Ureter (tissue), 1 donor: ENCODE data around the gene HDAC7. TPM values are rescaled to one million over a fixed set of nuclear protein-coding genes. Genes with fewer than 3 reads are reported as not detected.

Experiments used
- DNase-seq: peaks from one replicate; pipeline ENCODE4 v3.0.0-alpha.2; 2020; ENCODE audit warnings: low spot score
- total RNA-seq: library from RNA; stranded (reverse); gene quantifications from one replicate; pipeline ENCODE4 v1.2.4, GENCODE V29; 2023
- donor health status: DM: yes; HTN: yes; CAD: no.

HDAC7 gene
- total RNA-seq, 1 donor from 2014 or later, result 144 TPM

DNA sequence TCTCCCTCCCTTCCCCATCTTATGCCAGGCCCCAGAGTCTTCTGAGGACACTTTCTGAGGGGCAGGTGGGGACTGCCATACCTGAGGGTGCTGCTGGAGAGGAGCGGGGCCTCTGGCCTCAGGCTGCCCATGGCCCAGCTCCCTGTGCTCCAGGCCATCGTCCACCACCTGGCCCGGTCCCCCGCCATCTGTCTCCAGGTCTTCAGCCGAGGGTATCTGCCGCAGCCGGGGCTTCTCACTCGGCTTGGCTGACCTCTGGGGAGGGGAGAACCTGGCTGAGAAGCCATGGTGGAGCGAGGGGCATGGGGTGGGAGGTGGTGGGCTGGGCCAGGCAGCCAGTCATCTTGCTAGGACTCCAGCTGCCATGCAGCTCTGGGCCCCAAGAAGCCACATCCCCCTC lies 25.0 kb downstream of the HDAC7 start:
- no peak for DNase-seq

DNA sequence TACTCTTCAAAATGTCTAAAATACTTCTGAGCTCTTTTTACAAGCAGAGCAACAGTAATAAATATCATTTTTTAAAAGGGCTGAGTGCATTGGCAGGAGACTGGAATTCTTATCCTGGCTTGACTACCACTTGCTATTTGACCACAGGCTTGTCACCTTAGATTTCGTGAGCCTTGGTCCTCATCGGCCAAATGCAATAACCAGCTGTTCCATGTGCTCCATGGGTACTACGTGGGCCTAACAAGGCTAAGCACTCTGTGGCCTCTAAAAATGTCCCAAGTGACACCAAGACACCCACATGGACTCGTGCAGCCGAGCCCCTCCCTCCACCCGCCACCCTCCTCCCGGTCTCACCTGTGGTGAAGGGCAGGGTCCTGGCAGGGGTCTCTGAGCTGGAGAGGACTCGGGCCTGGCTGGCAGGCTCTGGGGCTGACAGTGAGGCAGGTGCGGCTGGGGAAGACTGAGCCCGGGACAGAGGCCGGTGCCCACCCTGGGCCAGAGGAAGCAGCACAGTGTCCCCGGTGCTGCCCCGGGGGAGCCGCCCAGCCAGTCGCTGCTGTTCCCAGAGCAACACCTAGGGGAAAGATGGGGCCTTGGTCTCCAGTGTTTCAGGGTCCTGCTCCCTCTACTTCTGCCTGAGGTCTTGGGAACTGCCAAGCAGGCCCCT lies 26.6 kb downstream of the HDAC7 start:
- DNase-seq, result no peak

DNA sequence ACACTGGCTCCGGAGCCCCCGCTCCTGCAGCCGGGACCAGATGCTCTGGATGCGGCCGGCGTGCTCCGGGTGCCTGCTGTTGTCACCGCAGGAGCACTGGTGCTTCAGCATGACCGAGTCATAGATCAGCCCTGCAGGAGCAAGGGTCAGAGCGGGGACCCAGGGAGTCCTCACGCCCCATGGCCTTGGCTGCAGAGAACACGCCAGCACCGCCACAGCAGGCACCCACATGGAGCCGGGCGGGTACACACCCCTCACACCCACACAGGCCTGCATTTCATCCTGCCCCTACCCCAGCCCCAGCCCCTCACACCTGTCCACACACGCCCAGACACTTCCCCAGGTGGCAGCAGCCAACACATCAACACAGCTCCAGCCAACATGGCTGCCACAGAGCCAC lies 27.8 kb downstream of the HDAC7 start:
- no peak for DNase-seq

DNA sequence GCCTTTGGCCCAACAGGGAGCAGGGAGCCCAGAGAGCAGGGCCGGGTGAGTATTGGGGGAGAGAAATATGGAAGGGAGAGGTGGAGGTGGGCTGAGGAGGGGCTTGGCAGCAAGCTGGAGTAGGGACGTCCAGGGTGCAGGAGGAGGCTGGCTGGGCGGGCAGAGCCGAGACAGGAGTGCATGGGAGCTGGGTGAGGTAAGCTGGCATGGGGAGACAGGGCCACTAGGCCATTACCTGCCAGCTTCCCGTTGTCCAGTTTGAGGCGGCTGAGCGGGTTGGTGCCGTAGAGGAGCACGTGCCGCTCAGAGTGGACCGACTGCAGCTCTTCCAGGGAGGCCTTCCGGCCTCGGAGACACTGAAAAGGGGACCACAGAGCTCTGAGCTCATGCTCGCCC lies 28.4 kb downstream of the HDAC7 start:
- DNase-seq, result no peak

DNA sequence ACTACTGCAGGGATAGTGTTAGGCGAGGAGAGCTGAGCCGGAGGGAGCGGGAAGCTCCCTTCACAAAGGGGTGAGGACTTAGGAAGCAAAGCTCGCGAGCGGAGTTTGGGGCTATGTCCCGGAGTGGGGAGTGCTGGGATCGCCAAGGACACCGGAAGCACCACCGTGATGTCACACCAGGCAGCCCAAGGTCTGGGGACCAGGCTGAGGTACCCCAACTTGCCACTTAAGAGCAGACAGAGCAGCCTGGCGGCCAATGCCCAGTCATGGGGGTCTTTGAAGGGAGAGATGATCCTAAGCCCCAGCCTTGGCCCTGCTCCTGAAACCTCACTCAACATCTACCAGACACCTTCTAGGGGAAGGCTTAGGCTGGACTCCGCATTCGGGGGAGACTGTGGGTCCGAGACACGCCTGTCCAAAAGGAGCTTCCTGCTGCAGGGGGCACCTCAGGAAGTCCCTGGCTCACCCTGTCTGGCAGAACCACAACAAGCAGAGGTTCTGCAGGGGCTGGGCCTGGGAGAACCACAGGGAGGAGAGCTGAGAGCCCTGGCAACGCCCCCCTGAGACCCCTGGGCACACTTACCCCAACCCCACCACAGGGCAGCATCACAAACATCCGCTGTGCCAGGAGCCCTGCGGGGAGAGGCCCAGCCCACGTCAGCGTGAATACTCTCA lies 28.9 kb downstream of the HDAC7 start:
- no peak for DNase-seq

DNA sequence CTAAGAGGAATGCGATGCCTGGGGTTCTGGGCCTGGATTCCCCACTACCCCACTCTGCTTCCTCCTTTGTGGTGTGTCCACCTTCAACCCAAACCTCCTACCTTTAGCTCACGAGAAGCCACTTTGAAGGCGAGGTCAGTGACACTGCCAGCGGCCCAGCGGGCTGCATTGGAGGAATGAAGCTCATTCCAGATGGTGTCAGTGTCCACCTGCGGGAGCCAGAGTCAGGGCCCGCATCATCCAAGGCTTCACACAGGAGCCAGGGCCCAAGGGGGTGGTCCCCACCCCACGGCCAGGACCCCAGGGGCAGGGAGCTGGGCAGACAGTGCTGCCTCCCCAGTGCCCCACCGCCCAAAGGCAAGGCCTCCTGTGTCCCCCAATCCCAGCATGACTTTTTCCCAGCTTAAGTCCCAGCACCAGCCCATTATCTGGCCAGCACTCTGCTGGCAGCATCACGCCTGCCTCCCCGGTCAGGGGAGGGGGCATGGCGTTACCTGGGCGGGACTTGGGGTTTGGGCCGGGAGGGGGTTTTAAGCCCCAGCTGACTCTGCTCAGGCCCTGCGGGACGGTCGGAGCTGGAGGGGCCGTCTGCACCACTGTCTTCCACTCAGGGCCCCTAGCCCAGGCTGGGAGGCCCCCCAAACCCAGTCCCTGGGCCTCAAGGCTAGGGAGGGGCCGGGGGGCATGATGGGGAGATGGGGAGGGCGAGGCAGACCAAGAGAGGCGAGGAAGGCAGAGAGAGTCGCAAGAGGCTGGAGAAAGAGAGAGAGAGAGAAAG lies 29.8 kb downstream of the HDAC7 start:
- DNase-seq, result no peak

DNA sequence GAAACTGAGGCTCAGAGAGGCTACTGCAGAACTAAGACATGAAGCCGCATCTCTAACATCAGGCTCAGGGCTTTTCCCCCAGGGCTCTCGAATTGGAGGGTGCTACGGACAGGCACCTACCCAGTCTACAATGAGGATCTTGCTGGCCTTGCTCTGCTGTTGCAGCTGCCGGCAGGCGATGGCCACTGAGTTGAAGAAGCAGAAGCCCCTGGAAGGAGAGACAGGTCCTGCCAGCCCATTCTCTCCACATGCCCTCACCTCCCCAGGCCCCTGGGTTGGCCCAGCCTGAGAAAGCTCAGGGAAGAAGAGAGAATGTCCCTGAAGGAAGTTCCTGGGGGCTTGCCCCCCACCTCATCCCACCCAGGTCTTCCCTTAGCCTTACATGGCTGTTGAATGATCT lies 30.6 kb downstream of the HDAC7 start:
- no peak for DNase-seq

DNA sequence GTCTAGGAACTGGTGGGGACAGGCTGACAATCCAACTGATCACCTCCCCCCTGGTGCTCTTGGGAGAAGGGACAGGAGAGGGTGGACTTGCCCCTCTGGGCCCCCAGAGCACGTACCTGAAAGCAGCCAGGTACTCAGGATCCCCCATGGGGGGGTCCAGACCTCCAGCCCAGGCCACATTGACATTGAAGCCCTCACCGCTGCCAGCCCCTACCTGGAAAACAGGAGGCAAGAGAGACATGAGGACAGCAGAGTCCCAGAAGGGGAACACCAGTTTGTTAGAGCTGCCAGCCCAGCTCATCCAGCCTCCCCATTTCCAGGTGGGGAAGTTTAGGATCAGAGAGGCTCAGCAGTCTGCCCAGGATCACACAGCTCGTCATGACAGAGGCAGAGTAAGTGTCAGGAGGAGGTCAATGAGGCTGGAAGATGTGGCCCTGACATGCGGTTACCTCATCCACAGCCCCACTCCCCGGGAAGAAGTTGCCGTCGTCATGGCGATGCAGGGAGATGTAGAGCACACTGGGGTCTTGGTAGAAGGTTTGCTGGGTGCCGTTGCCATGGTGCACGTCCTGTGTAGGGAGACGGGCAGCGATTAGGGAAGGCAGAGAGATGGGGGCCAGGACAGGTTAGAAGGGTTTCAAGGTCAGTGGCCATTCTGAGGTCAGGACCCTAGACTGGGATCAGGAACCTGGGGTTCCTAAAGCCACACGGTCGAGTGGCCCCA lies 31.9 kb downstream of the HDAC7 start:
- DNase-seq, result no peak

DNA sequence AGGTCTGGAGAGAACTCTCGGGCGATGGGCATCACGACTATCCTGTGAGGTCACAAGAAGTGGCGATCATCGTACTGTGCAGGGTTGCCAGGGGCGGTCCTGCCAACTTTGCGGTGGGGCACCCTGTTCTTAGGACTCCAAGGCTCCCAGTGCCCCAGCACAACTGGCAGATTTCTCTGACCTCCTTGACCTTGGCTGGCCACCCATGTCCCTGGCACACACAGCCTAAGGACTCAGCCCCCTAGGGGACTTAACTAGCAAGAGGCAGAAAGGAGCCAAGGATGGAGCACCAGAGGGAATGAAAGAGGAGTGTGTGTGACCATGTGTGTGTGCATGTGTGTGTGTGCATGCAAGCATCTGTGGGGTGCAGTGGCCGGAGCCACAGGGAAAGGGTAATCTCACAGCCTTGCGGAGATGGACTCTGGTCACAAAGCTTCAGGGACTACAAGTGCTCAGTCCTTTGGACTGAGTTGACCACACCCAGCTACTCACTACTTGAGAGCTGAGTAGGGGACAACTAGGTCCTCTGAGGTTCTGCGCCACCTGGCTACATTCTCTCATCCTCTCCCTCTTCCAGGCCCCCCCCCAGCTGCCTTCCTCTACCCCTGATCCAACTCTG lies 32.9 kb downstream of the HDAC7 start:
- no peak for DNase-seq

DNA sequence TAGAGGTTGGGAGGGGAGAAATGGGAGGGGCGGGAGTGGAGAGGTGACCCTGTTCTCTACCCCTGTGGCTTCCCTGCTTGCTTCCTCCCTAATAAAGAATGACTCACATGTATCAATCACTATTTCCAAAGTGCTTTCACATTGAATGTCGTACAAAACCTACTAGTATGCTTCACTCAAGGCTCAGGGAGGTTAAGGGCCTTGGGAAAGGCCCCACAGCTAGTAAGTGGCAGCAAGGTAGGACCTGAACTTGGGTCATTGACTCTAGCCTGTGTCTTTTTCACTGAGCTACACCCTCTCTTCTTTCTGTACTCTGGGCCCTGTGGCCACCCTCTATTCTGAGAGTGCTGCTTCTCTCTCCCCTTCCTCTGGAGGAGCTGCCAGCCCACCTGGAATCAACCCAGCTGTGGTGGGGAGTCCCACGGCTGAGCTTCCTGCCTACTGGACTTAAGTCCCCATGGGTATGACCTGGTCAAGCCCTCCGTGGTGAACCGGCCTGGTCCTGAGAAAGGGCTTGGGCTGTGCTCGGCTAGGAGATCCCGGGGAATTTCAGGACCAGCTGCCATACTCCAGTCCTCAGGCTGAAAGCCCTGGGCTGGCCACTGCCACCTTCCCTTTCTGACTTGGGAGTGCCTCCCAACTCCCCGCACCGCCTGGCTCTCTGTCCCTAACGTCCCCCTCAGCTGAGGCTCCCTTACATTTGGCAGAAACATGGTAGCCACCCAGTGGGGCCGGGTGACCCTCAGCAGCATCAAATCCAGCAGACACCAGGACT lies 33.6 kb downstream of the HDAC7 start:
- no peak for DNase-seq

DNA sequence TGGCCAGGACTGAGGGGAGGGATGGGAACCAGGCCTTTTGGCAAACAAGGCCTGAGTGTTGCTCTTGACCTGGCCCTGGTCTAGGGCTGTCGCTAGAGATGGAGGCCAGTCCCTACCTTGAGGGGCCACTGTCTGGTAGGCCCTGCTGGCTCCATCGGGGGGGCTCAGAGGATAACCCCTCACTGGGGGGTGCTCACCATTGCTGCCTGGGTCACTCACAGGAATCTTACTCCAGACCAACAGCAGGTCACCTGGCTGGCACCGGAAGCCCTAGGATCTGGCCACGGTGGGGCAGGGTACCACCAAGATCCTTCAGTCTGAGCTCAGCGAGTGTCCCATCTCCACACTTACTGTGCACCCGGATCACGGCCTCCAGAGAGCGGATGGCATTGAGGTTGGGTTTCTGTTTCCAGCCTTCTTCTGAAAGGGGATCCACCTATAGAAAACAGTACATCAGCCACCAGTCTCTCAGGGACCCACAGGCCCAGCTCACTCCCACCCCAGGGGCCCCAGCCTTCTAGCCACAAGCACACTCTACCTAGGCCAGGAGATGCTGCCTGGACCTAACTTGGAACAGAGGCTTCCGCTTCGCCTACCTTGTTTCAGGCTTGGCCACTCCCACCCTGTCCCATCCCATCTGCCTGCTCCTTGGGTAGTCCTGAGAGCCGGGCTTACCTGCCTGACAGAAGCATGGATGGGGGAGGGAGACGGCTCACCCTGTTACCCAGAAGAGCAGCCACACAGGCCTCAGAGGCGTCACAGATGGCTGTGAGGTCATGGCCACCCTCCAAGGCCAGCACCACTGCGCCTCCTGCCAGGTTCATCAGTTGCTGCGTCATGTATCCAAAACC lies 34.4 kb downstream of the HDAC7 start:
- DNase-seq, result no peak

DNA sequence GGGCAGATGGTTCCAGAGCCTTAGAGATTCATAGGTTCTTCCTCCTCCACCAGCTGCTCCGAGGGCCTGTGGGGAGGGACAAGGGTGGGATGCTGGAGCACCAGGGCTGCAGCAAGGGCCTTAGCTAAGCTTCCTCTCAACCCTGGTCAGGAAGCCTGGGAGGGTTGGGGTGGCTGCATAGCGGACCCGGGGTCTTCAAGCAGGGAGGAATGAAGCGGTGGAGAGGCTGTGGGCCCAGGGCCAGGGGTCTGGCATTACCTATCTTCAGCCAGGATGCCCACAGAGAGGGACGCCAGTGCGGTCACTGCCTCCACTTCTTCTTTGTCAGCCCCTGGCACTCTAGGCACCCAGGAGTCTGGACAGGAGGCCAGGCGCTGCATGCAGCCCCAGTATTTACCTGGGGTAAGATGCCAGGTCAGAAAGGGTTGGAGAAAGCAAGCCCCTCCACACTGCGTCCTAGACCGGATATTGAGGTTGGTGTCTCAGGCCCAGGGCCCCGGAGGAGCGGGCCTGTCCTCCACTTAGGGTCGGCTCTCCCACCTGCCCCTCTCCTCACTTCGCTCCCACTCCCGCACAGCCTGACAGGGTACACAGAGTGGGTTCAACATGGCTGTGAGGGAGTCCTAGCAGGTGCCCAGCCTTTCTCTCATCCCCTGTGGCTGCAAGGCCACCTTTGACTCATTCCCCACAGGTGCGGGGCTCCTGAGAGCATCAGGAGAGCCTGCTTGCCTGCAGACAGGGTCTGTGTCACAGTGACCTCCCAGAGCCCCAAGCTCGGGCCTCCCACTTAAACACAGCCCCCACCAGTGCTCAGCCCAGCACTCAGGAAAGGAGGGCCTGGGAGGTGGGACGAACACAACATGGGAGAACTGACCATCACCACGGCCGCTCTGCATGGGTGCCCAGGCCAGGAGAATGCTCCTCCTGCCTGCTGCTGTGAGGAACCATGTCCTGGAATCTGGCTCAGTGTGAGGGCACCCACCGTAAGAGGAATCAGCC lies 35.6 kb downstream of the HDAC7 start:
- no peak for DNase-seq

DNA sequence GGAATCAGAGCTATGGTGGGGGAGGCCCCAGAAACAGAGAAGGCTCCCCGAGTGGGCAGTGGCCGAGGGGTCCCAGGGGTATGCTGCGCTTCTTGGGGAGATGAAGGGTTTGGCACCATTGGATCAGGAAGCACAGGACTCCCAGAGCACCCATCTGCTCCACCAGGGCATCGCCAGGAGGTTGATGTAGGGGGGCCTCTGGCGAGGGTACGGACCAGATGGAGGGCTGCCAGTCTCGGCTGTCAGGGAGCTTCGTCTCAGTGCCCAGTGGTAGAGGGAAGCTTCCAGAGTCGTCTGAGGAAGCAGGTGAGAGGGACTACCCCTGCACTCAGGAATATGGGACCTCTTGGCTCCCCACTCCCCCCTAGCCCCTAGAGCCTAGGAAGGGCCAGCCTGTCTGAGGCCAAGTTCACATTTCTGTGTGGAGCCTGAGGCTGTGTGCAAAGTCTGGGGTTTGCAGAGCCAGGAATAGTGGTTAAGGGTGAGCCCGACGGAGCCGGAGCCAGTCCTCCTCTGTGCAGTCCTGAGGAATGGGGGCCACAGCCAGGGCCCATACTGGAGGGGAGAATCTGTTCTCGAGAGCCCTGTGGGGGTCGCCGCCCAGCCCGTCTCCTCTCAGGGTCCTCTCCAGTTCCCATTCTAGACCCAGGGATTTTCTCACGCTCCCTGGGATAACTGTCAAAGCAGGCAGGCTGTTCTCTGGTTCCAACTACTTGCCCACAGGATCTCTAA lies 36.5 kb downstream of the HDAC7 start:
- DNase-seq, result no peak

DNA sequence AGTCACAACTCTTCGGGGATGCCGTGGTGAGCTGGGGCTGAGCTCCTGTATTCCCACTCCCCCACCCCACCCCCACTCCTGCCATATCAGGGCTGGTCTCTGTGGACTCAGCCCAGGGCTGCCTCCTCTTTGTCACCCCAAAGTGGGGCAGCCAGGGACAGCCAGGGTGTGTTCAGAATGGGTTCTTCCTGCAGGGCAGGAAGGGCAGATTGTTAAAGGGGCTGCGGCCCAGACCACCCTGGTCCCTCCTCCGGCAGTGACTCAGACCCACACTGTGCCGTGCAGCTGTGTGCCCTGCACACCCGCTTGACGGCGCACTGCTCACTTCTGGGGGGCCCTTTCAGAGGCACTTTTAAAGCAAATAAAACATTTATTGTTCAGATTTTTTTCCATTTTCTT lies 37.3 kb downstream of the HDAC7 start:
- DNase-seq, result no peak

DNA sequence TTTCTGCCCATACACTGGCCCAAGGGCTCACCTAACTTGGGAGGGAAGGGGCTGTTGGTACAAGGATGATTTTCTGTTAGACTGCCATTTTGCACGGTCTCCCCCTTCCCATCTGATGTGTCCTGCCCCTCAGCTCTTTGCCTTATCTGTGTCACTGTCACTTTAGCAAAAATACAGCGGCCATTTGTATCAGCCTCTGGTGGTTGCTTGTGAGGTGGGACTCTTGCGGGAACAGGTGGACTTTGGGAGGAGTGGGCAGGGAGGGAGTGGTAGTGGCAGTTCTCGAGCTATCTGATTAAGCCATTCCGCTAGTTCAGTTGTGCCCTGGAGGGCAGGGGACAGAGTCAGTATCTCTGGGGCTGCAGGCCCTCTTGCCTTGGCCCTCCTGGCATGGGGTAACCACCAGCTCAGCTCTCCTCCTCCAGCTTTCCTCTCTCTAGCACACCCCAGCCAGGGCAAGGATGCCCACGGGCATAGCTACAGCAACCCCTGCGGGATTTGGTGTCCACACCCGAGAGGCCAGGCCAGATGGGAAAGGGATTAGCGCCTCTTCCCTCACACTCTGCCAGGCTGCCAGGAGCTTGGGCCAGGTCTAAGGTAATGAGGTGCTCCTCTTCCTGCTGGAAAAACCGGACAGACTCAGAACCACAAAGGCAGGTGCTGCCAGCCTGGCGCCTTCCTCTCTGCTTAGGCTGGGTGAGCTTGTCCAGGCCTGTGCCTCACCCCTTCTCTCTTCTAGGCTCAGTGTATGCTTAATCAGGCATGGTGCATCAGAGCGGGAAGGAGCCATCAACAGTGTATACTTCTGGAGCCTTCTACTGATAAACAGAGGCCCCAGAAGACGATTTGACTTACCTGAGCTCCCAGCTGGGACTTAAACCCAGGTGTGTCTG lies 38.0 kb downstream of the HDAC7 start:
- DNase-seq, result peak; percentile 77

DNA sequence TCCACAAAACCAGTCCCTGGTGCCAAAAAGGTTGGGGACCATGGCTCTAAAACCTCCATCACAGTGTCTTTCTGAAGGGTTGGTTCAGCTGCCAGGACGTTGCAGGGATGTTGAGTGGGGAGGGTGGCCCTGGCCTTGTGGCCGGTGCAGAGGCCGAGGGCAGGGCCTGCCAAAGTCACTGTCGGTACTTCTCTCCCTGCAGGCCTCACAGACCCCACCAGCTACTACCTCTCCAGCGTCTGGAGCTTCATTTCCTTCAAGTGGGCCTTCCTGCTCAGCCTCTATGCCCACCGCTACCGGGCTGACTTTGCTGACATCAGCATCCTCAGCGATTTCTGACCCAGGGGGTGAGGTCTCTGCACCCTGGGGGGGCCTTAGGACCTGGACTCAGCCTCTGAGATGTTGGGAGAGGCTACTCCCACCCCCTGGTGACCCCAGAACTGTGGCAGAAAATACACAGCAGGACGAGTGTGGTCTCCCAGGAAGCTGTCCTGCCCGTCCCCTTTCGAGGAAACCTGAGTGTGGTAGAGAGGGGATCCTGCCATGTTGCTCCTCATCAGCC lies 39.7 kb downstream of the HDAC7 start:
- no peak for DNase-seq
